IMR-90 (cell line): ENCODE measurements around the gene RPS15A. TPM values are rescaled to one million over a fixed set of nuclear protein-coding genes. Genes with fewer than 3 reads are reported as not detected.

Experiments
- ATAC-seq: fragments of 200-7000 bp; cut with Tn5 transposase; 2 replicates; pipeline ENCODE4 v1.9.1; 2020; ENCODE audit warnings: low read depth, mild to moderate bottlenecking, moderate library complexity
- BruUV-seq: library from RNA; stranded (reverse); fragments of 400-500 nt; replicated peaks from 2 replicates; lab custom pipeline; 2021; lab: Mats Ljungman, UMichigan
- CTCF ChIA-PET: fragments of 300-600 bp; formaldehyde crosslinking; extraction: SDS; loops from one replicate; lab custom pipeline; 2021; ENCODE audit warnings: antibody characterized with exemption; lab: Yijun Ruan, JAX
- POLR2A ChIA-PET: fragments of 300-600 bp; sonication (Branson Sonifier 250); formaldehyde crosslinking; loops from one replicate; lab custom pipeline; 2022; ENCODE audit warnings: antibody characterized with exemption; ENCODE audit not compliant: unreplicated experiment; lab: Charles Lee
- DNase-seq: peaks from one replicate; pipeline ENCODE4 v3.0.0; 2013
- H2AFZ ChIP-seq: replicated peaks from 2 replicates; pipeline ENCODE3; 2013; ENCODE audit warnings: low read length, mild to moderate bottlenecking; ENCODE audit not compliant: poor library complexity
- H2AK5ac ChIP-seq: 2 replicates; pipeline ENCODE4 v1.6.1; 2013; ENCODE audit warnings: low read depth, low read length, inconsistent platforms
- H2AK9ac ChIP-seq: replicated peaks from 2 replicates; pipeline ENCODE3; 2013; ENCODE audit warnings: mild to moderate bottlenecking, low read depth, low read length, moderate library complexity; ENCODE audit not compliant: poor library complexity
- H2BK120ac ChIP-seq: 2 replicates; pipeline ENCODE4 v1.6.1; 2013; ENCODE audit warnings: low read depth, low read length, inconsistent platforms
- H2BK15ac ChIP-seq: 3 replicates; pipeline ENCODE4 v1.6.1; 2013; ENCODE audit warnings: low read depth, low read length, inconsistent platforms
- H2BK20ac ChIP-seq: 2 replicates; pipeline ENCODE4 v1.6.1; 2013; ENCODE audit warnings: low read depth, mild to moderate bottlenecking, inconsistent platforms, low read length, moderate library complexity
- H2BK5ac ChIP-seq: 2 replicates; pipeline ENCODE4 v1.6.1; 2013; ENCODE audit warnings: mild to moderate bottlenecking, low read depth, low read length, inconsistent platforms; ENCODE audit not compliant: poor library complexity, severe bottlenecking
- H3K14ac ChIP-seq: replicated peaks from 2 replicates; pipeline ENCODE4 v1.6.1; 2013; ENCODE audit warnings: low read depth, low read length, inconsistent platforms
- H3K18ac ChIP-seq: 2 replicates; pipeline ENCODE4 v1.6.1; 2013; ENCODE audit warnings: low read depth, low read length, control low read depth
- H3K23ac ChIP-seq: 2 replicates; pipeline ENCODE4 v1.6.1; 2013; ENCODE audit warnings: low read depth, low read length, inconsistent platforms
- H3K27ac ChIP-seq: 2 replicates; pipeline ENCODE4 v1.5.1; 2013; ENCODE audit warnings: mild to moderate bottlenecking, control low read depth, low read length; ENCODE audit not compliant: insufficient read depth
- H3K27me3 ChIP-seq: 2 replicates; pipeline ENCODE4 v1.6.1; 2013; ENCODE audit warnings: low read length; ENCODE audit not compliant: control insufficient read depth, insufficient read depth
- H3K36me3 ChIP-seq: 2 replicates; pipeline ENCODE4 v1.6.1; 2013; ENCODE audit warnings: low read length, mixed read lengths; ENCODE audit not compliant: control insufficient read depth, insufficient read depth
- H3K4ac ChIP-seq: 2 replicates; pipeline ENCODE4 v1.6.1; 2013; ENCODE audit warnings: low read depth, low read length, inconsistent platforms
- H3K4me1 ChIP-seq: 2 replicates; pipeline ENCODE4 v1.6.1; 2013; ENCODE audit warnings: low read length, mixed read lengths; ENCODE audit not compliant: control insufficient read depth, insufficient read depth
- H3K4me2 ChIP-seq: 2 replicates; pipeline ENCODE4 v1.6.1; 2013; ENCODE audit warnings: low read depth, mild to moderate bottlenecking, control low read depth, low read length, moderate library complexity
- H3K4me3 ChIP-seq: 2 replicates; pipeline ENCODE4 v1.5.1; 2013; ENCODE audit warnings: low read depth, mild to moderate bottlenecking, control low read depth, low read length, moderate library complexity; ENCODE audit not compliant: insufficient read depth
- H3K56ac ChIP-seq: 2 replicates; pipeline ENCODE4 v1.6.1; 2013; ENCODE audit warnings: low read length, inconsistent platforms; ENCODE audit not compliant: insufficient read depth; ENCODE audit errors: extremely low read depth
- H3K79me1 ChIP-seq, 2 experiments: 2 replicates each; pipeline ENCODE4 v1.6.1; 2013; ENCODE audit warnings: low read length in 2 of 2, inconsistent platforms in 1 of 2, low read depth in 1 of 2
- H3K9ac ChIP-seq: 2 replicates; pipeline ENCODE4 v1.6.1; 2013; ENCODE audit warnings: low read depth, low read length, control low read depth
- H3K9me1 ChIP-seq: 2 replicates; pipeline ENCODE4 v1.6.1; 2013; ENCODE audit warnings: low read length, inconsistent platforms; ENCODE audit not compliant: insufficient read depth
- H3K9me3 ChIP-seq: 2 replicates; pipeline ENCODE4 v1.6.1; 2013; ENCODE audit warnings: low read length; ENCODE audit not compliant: control insufficient read depth, insufficient read depth
- H4K20me1 ChIP-seq: 2 replicates; pipeline ENCODE4 v1.6.1; 2013; ENCODE audit warnings: low read length, inconsistent platforms; ENCODE audit not compliant: insufficient read depth
- H4K5ac ChIP-seq: 2 replicates; pipeline ENCODE4 v1.6.1; 2013; ENCODE audit warnings: mild to moderate bottlenecking, low read depth, low read length, control low read depth
- H4K8ac ChIP-seq, 2 experiments: 2 replicates each; pipeline ENCODE4 v1.6.1; 2013; ENCODE audit warnings: low read depth in 2 of 2, low read length in 2 of 2, control low read depth in 1 of 2, inconsistent platforms in 1 of 2
- H4K91ac ChIP-seq: 2 replicates; pipeline ENCODE4 v1.6.1; 2013; ENCODE audit warnings: low read depth, low read length, inconsistent platforms; ENCODE audit not compliant: insufficient read depth
- BHLHE40 ChIP-seq: fragments of 150-350 bp; IDR thresholded peaks from 2 replicates; pipeline ENCODE4 v1.6.1; 2016; ENCODE audit warnings: mild to moderate bottlenecking, low read depth, low read length
- CHD1 ChIP-seq: IDR thresholded peaks from 2 replicates; pipeline ENCODE4 v1.6.1; 2012; ENCODE audit warnings: low read depth, low read length, improper control_type of control experiment
- ELK1 ChIP-seq: fragments of 150-350 bp; IDR thresholded peaks from 2 replicates; pipeline ENCODE4 v1.6.1; 2016; ENCODE audit warnings: low read depth, mild to moderate bottlenecking, low read length, moderate library complexity, borderline replicate concordance
- POLR2A ChIP-seq: IDR thresholded peaks from 2 replicates; pipeline ENCODE4 v1.6.1; 2012; ENCODE audit warnings: mild to moderate bottlenecking, low read depth, low read length
- RAD21 ChIP-seq: IDR thresholded peaks from 2 replicates; pipeline ENCODE4 v1.6.1; 2012; ENCODE audit warnings: low read length, improper control_type of control experiment
- WGBS, 2 experiments: methylation state at CpG; one replicate each; pipeline versions ENCODE4 v1.1.5 to v1.1.7; 2013; ENCODE audit warnings: missing lambda C conversion rate in 2 of 2; ENCODE audit not compliant: insufficient read length in 1 of 2; ENCODE audit errors: extremely low coverage in 2 of 2; 5-methylcytosine and 5-hydroxymethylcytosine counted together
- dilution Hi-C: fragments of 300-500 bp; cut with HindIII; formaldehyde crosslinking; loops from one replicate; pipeline ENCODE4 v1.14.3; 2018; ENCODE audit warnings: low sequenced_read_pairs; ENCODE audit not compliant: unreplicated experiment
- in situ Hi-C: fragments of 300-500 bp; cut with MboI; formaldehyde crosslinking; loops from 3 replicates; pipeline ENCODE4 v1.14.3; 2019; ENCODE audit warnings: low sequenced_read_pairs, inconsistent platforms, mixed read lengths
- intact Hi-C: fragments of 100-400 bp; cut with micrococcal nuclease; formaldehyde crosslinking; loops from 2 replicates; pipeline ENCODE4 v1.10.0; 2022
- polyA plus RNA-seq, 3 experiments: library from polyadenylated mRNA; depleted of rRNA; stranded (reverse); fragments of >200 nt; gene quantifications; 2 replicates each; pipeline ENCODE4 v1.2.3, GENCODE V29; 2012; ENCODE audit warnings: low replicate concordance in 1 of 3
- total RNA-seq: library from RNA; depleted of rRNA; stranded (reverse); fragments of >200 nt; gene quantifications from 2 replicates; pipeline ENCODE4 v1.2.3, GENCODE V29; 2012

The RPS15A gene
- total and polyA plus RNA-seq, 2 of the 4 experiments (the other 2 are of a cell fraction), result 4,588 to 4,619 TPM

DNA sequence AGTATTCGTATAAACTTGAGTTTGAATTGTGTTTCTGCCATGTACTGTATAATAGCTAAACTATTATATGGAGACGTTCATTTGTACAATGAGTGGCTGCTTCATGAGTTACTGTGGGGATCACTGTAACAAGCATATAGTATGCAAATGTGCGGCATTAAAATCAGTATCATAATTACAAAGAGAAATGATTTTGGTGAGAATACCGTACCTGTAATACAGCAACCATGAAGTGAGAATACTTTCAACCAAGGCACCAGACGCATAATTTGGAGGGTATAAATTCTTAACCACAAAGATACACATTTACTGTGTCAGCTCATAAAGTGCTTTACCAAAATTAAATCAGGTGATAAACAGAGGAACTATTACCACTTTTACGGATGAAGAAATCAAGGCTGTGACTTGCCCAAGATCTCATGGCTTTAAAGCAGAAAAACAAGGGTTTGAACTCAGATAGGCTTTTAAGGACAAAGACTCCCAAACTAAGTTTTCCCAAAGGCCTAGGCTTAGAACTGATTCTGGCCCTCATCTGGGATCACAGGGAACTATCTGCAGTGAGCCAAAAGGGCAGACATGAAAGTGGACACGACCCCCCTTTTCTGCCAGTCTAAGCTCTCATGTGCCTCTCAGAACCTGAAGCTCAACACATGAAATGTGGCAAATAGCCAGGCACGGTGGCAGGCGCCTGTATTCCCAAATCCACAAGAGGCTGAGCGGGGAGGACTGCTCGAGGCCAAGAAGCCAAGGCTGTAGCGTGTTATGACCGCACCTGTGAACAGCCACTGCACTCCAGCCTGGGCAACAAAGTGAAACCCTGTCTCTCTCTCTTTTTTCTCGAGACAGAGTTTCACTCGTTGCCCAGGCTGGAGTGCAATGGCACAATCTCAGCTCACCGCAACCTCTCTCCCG is 6.4 kb downstream of the RPS15A start:
- Histone ChIP-seq H4K91ac (no peak overlapping the region), H2AFZ (no peak overlapping the region), H2BK120ac (no peak overlapping the region), H3K56ac (no peak overlapping the region), H3K27me3 (no peaks in the 10 kb centered on the region), H3K4me1 (peaks cover 2% of the 10 kb centered on the region; the same call in 1 of the 2 replicates), H3K23ac (no peak overlapping the region), H3K14ac (no peak overlapping the region), H2BK15ac (no peak overlapping the region), H4K5ac (no peak overlapping the region), H4K8ac (no peak overlapping the region), H3K79me1 (peaks cover 17 to 49% of the 10 kb centered on the region in 2 experiments; a peak in 3 of 4 replicates), H3K4me3 (no peak overlapping the region), H2AK5ac (no peak overlapping the region), H3K27ac (no peak overlapping the region), H2BK5ac (no peak overlapping the region), H3K4me2 (no peak overlapping the region), H3K9ac (no peak overlapping the region), H3K9me3 (no peaks in the 10 kb centered on the region), H2BK20ac (no peak overlapping the region), H3K4ac (no peak overlapping the region), H3K9me1 (peaks cover 7% of the 10 kb centered on the region; the same call in 1 of the 2 replicates), H2AK9ac (no peak overlapping the region), H4K20me1 (peaks cover 70% of the 10 kb centered on the region), H3K18ac (no peak overlapping the region), H3K36me3 (peaks cover 51% of the 10 kb centered on the region)
- TF ChIP-seq BHLHE40, result no peak
- no peak for TF ChIP-seq CHD1
- TF ChIP-seq RAD21, result no peak
- TF ChIP-seq ELK1, result no peak
- TF ChIP-seq POLR2A, result no peak
- POLR2A ChIA-PET, result no interaction called here
- CTCF ChIA-PET, result no interaction called here
- no TSS peak for BruUV-seq
- no peak for DNase-seq
- in situ Hi-C loops, result no loop called here
- intact Hi-C loops, result no loop called here
- ATAC-seq, result no peak
- dilution Hi-C loops, result no loop called here
- WGBS, 2 experiments, result 93% methylated on average over 9 of the region's 17 CpGs; no CpG with 5 or more reads in 1 of the 2 experiments
